K562 (cell line): Measurements from ENCODE around the gene VTN. TPM values are rescaled to one million over a fixed set of nuclear protein-coding genes. Genes with fewer than 3 reads are reported as not detected.

Experiments used
- CBX2 ChIP-seq: fragments of 200-600 bp; sonication (generic); IDR thresholded peaks from one replicate; pipeline ENCODE4 v1.6.1; 2012; ENCODE audit warnings: mild to moderate bottlenecking, low read length, inconsistent platforms; ENCODE audit not compliant: insufficient read depth, poor library complexity, severe bottlenecking
- CEBPG ChIP-seq, 3 experiments: fragments of 200-800 bp in 1 of 3; sonication (Bioruptor generic) in 1 of 3; sonication (generic) in 1 of 3; formaldehyde crosslinking in 1 of 3; IDR thresholded peaks in 2 of 3; conservative IDR thresholded peaks in 1 of 3; 2 replicates each; pipeline versions ENCODE4 v1.6.1 to v1.8.0; 2016 to 2022; ENCODE audit warnings: missing compliant biosample characterization in 2 of 3, missing genetic modification characterization in 2 of 3, mild to moderate bottlenecking in 1 of 3, missing genetic modification reagents in 1 of 3
- ELF2 ChIP-seq: fragments of 250-450 bp; sonication (Bioruptor Pico); IDR thresholded peaks from 2 replicates; pipeline ENCODE4 v1.5.0; 2021; ENCODE audit warnings: mild to moderate bottlenecking
- GABPA ChIP-seq: fragments of 200-800 bp; sonication (Bioruptor generic); conservative IDR thresholded peaks from 2 replicates; pipeline ENCODE4 v1.6.1; 2016; ENCODE audit warnings: low read depth, missing genetic modification characterization, missing compliant biosample characterization
- GATAD2B ChIP-seq: fragments of 450-650 bp; IDR thresholded peaks from 2 replicates; pipeline ENCODE4 v1.6.1; 2017; ENCODE audit warnings: mild to moderate bottlenecking, borderline replicate concordance
- HDGF ChIP-seq: fragments of 450-650 bp; IDR thresholded peaks from 2 replicates; pipeline ENCODE4 v1.6.1; 2016
- KLF16 ChIP-seq: IDR thresholded peaks from 2 replicates; pipeline ENCODE4 v1.6.1; 2016; ENCODE audit warnings: antibody characterized with exemption
- MECOM ChIP-seq: fragments of 250-450 bp; sonication (Bioruptor Pico); IDR thresholded peaks from 2 replicates; pipeline ENCODE4 v1.8.0; 2022; ENCODE audit warnings: inconsistent platforms
- NCOR1 ChIP-seq: fragments of 450-650 bp; IDR thresholded peaks from 2 replicates; pipeline ENCODE4 v1.6.1; 2016; ENCODE audit warnings: mild to moderate bottlenecking, moderate library complexity
- NFE2L1 ChIP-seq: fragments of 450-650 bp; IDR thresholded peaks from 2 replicates; pipeline ENCODE4 v1.6.1; 2016; ENCODE audit warnings: missing genetic modification characterization, low read depth, mild to moderate bottlenecking, missing compliant biosample characterization, moderate library complexity, borderline replicate concordance
- PCBP1 ChIP-seq: fragments of 200-400 bp; formaldehyde crosslinking; IDR thresholded peaks from 2 replicates; pipeline ENCODE4 v1.6.1; 2018; ENCODE audit warnings: mild to moderate bottlenecking, low read depth, low read length; ENCODE audit not compliant: poor library complexity, severe bottlenecking
- PTBP1 ChIP-seq: fragments of 200-400 bp; formaldehyde crosslinking; IDR thresholded peaks from 2 replicates; pipeline ENCODE4 v1.6.1; 2017; ENCODE audit warnings: low read depth, low read length
- SIN3B ChIP-seq: fragments of 450-650 bp; IDR thresholded peaks from 2 replicates; pipeline ENCODE4 v1.6.1; 2017; ENCODE audit warnings: low read depth, mild to moderate bottlenecking, moderate library complexity
- TBP ChIP-seq: optimal IDR thresholded peaks from 2 replicates; pipeline ENCODE3; 2011; ENCODE audit warnings: low read depth, low read length, improper control_type of control experiment
- TCF7L2 ChIP-seq: fragments of 150-350 bp; IDR thresholded peaks from 2 replicates; pipeline ENCODE4 v1.6.1; 2016; ENCODE audit warnings: low read depth, mild to moderate bottlenecking, low read length, moderate library complexity
- ZBTB5 ChIP-seq: fragments of 450-650 bp; IDR thresholded peaks from 2 replicates; pipeline ENCODE4 v1.6.1; 2017; ENCODE audit warnings: antibody characterized with exemption
- ZKSCAN8 ChIP-seq: fragments of 200-800 bp; sonication (Bioruptor generic); IDR thresholded peaks from 2 replicates; pipeline ENCODE4 v1.6.1; 2016; ENCODE audit warnings: missing genetic modification characterization, missing compliant biosample characterization
- ZNF217 ChIP-seq: sonication (generic); formaldehyde crosslinking; IDR thresholded peaks from 2 replicates; pipeline ENCODE4 v1.8.0; 2022; ENCODE audit warnings: mild to moderate bottlenecking, missing genetic modification reagents
- ZNF282 ChIP-seq: sonication (generic); formaldehyde crosslinking; IDR thresholded peaks from 2 replicates; pipeline ENCODE4 v1.8.1; 2023; ENCODE audit warnings: missing genetic modification reagents
- ZNF347 ChIP-seq: fragments of 450-650 bp; formaldehyde crosslinking; IDR thresholded peaks from 2 replicates; pipeline ENCODE4 v1.4.0; 2020; ENCODE audit warnings: low read depth, mild to moderate bottlenecking, moderate library complexity
- ZNF699 ChIP-seq: fragments of 250-450 bp; sonication (Bioruptor Pico); IDR thresholded peaks from 2 replicates; pipeline ENCODE4 v1.8.0; 2021; ENCODE audit warnings: mild to moderate bottlenecking, moderate library complexity; ENCODE audit not compliant: insufficient replicate concordance
- ZNF76 ChIP-seq: fragments of 250-450 bp; sonication (Bioruptor Pico); IDR thresholded peaks from 2 replicates; pipeline ENCODE4 v1.4.0; 2020; ENCODE audit warnings: mild to moderate bottlenecking, moderate library complexity, borderline replicate concordance
- polyA plus RNA-seq, 8 experiments: library from polyadenylated mRNA; depleted of rRNA in 4 of 8; stranded (reverse) in 5 of 8; unstranded in 3 of 8; fragments of >200 nt; fragmentation: Nextera tagmentation in 2 of 8; fragmentation: Illumina TruSeq in 1 of 8; extraction: Ambion mirVana in 2 of 8; extraction: Trizol in 1 of 8; gene quantifications; 2 replicates each; pipeline versions ENCODE4 v1.2.1 to v1.2.3, GENCODE V29; 2011 to 2014; ENCODE audit warnings: inconsistent platforms in 1 of 8, missing spikeins in 1 of 8
- total RNA-seq, 7 experiments: library from RNA; depleted of rRNA in 6 of 7; stranded (reverse); fragments of >200 nt in 6 of 7; fragmentation: Illumina TruSeq in 2 of 7; extraction: Trizol in 2 of 7; gene quantifications; 2 replicates each; pipeline versions ENCODE4 v1.2.1 to v1.2.3, GENCODE V29; 2011 to 2021; ENCODE audit warnings: low replicate concordance in 1 of 7
- TF ChIP-seq, protein P1 (sequence below), 2 experiments: fragments of 150-350 bp in 1 of 2; IDR thresholded peaks; 2 replicates each; pipeline ENCODE4 v1.6.1; 2012 to 2016; ENCODE audit warnings: low read depth in 2 of 2, low read length in 2 of 2, mild to moderate bottlenecking in 1 of 2, moderate library complexity in 1 of 2

Gene VTN
- total and polyA plus RNA-seq, 9 of the 15 experiments (the other 6 are each of a cell fraction or from before 2014, with no cell fraction given): 0.13 to 1.0 (median 0.29) TPM; not detected in 1

GRCh38 chr17:28318759-28319597 lies 51.1 kb downstream of the VTN start, which contains the start of gene TMEM97 (continued):
- TF ChIP-seq, protein P1, sequence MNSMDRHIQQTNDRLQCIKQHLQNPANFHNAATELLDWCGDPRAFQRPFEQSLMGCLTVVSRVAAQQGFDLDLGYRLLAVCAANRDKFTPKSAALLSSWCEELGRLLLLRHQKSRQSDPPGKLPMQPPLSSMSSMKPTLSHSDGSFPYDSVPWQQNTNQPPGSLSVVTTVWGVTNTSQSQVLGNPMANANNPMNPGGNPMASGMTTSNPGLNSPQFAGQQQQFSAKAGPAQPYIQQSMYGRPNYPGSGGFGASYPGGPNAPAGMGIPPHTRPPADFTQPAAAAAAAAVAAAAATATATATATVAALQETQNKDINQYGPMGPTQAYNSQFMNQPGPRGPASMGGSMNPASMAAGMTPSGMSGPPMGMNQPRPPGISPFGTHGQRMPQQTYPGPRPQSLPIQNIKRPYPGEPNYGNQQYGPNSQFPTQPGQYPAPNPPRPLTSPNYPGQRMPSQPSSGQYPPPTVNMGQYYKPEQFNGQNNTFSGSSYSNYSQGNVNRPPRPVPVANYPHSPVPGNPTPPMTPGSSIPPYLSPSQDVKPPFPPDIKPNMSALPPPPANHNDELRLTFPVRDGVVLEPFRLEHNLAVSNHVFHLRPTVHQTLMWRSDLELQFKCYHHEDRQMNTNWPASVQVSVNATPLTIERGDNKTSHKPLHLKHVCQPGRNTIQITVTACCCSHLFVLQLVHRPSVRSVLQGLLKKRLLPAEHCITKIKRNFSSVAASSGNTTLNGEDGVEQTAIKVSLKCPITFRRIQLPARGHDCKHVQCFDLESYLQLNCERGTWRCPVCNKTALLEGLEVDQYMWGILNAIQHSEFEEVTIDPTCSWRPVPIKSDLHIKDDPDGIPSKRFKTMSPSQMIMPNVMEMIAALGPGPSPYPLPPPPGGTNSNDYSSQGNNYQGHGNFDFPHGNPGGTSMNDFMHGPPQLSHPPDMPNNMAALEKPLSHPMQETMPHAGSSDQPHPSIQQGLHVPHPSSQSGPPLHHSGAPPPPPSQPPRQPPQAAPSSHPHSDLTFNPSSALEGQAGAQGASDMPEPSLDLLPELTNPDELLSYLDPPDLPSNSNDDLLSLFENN (IDR thresholded peaks at IDR 0.05; ENCODE audit: low read depth in 2 of 2, low read length in 2 of 2): no peak
- TF ChIP-seq CBX2: no peak
- TF ChIP-seq TBP: peak; percentile 90
- TF ChIP-seq NCOR1: no peak
- TF ChIP-seq NFE2L1 (tag): no peak
- no peak for TF ChIP-seq GABPA (tag)
- no peak for TF ChIP-seq ZNF76 (CRISPR knock-in tag)
- no peak for TF ChIP-seq ZNF699 (CRISPR knock-in tag)
- 0 out of 2 replicates have a peak, but pooled peaks have one; percentile 24 for TF ChIP-seq CEBPG (CRISPR knock-in tag; IDR thresholded peaks at IDR 0.05)
- no peak for TF ChIP-seq CEBPG (tag; conservative IDR thresholded peaks at IDR 0.05 in 1 of 2, IDR thresholded peaks at IDR 0.05 in 1 of 2)
- TF ChIP-seq ZNF347 (CRISPR knock-in tag): no peak
- peak; percentile 70; the same call in 1 of the 2 replicates for TF ChIP-seq SIN3B
- no peak for TF ChIP-seq PCBP1
- TF ChIP-seq PTBP1: no peak
- no peak for TF ChIP-seq ZBTB5
- no peak for TF ChIP-seq ZKSCAN8 (CRISPR knock-in tag)
- TF ChIP-seq HDGF: no peak
- TF ChIP-seq ZNF282 (CRISPR knock-in tag): no peak
- no peak for TF ChIP-seq MECOM (CRISPR knock-in tag)
- TF ChIP-seq KLF16: no peak
- TF ChIP-seq ELF2 (CRISPR knock-in tag): no peak
- TF ChIP-seq GATAD2B: peak; percentile 76
- no peak for TF ChIP-seq ZNF217 (CRISPR knock-in tag)
- no peak for TF ChIP-seq TCF7L2
